Measurements from ENCODE around the gene STAMBPL1.
"Not testable (repeated sequence)": the region's sequence is repeated elsewhere in the genome, so short reads cannot be mapped to it uniquely, and the experiment has no call there.

The STAMBPL1 gene

DNA sequence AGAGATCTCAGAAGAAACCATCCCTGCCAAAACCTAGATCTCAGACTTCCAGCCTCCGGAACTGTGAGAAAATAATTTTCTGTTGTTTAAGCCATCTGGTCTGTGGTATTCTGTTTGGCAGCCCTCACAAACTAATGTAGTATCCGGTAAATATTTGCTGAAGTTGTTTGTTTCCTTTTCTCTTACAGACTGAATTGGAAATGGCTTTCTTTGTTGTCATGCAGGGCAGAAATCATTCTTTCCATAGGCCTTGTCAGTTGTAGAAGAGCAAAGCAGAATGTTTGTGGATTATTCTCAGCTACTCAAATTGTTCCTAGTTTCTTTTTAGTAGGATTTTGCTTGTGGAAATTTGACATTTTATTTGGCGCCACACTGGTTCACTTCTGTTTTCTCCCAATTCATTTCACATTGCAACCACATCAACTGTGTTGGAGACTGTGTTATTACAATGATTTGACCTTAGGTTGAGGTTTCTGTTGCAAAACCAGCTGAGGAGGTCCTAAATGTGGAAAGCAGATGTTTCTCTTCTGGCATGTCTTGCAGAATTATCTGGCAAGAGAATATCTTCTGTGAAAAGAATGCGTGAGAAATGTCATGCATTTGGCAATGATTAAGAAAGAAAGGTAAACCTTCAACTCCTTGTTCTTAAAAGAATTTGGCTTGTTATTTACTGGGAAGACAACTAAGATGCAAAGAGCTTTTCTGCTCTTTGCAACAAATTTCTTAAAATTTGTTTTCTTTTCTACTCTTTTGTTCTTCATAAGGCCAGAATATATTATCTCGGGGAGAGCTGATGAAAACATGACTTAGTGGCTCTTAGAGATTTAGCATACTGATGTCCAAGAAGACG lies 46.7 kb downstream of the STAMBPL1 start:
- no peak for DNase-seq

DNA sequence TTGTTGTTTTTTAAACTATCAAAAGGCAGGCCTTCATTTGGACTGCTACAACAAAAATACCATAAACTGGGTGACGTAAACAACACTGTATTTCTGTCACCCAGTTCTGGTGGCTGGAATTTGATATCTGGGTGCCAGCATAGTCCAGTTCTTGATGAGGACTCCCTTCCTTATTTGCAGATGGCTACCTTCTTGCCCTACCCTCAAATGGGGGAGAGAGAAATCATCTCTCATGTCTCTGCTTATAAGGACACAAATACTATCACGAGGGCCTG lies 47.3 kb downstream of the STAMBPL1 start:
- no peak for DNase-seq

DNA sequence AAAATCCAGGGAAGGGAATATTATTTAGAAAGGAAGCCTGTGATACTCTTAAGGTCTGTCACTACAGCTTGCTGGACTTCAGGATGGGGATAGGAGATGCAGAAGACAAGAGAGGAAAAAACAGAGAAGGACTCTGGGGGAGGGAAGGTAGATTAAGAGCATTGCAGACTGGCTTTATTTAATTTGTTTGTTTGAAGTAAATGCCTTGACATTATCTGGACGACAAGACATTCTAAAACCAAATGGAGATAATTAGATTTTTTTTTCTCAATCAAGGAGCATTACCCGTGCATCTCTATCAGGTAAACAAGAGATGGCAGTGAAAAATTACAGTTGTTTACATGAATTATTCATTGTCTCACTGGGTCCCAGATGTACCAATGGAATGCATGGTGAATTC lies 48.2 kb downstream of the STAMBPL1 start:
- DNase-seq = no peak

DNA sequence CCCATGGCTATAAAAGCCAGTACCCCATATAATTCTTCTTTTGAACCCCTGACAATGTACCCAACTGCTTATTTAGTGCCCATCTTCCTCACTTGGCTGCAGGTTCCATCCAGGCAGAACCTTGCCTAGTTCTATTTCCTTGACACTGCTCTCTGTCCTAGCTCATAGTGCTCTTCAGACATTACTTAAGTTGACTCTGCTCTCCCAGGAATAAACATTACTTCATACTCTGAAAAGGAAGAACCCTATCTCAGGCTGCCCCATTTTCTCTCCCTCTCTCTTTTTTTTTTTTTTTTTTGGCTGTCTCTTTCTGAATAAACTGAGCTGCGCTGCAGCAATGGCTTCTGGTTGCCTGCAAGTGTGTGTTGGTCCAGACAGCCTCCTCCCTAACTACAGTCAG lies 51.5 kb downstream of the STAMBPL1 start:
- no peak for DNase-seq

DNA sequence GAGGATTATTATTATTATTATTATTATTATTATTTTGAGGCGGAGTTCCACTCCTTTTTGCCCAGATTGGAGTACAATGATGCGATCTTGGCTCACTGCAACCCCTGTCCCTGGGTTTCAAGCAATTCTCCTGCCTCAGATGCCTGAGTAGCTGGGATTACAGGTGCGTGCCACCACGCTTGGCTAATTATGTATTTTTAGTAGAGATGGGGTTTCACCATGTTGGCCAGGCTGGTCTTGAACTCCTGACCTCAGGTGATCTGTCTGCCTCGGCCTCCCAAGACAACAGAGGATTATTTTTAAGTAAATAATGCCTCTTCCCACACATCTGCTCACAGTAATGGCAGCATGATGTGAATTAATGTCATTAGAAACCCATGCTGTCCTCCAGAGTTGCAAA lies 52.0 kb downstream of the STAMBPL1 start:
- not testable (repeated sequence) for DNase-seq

DNA sequence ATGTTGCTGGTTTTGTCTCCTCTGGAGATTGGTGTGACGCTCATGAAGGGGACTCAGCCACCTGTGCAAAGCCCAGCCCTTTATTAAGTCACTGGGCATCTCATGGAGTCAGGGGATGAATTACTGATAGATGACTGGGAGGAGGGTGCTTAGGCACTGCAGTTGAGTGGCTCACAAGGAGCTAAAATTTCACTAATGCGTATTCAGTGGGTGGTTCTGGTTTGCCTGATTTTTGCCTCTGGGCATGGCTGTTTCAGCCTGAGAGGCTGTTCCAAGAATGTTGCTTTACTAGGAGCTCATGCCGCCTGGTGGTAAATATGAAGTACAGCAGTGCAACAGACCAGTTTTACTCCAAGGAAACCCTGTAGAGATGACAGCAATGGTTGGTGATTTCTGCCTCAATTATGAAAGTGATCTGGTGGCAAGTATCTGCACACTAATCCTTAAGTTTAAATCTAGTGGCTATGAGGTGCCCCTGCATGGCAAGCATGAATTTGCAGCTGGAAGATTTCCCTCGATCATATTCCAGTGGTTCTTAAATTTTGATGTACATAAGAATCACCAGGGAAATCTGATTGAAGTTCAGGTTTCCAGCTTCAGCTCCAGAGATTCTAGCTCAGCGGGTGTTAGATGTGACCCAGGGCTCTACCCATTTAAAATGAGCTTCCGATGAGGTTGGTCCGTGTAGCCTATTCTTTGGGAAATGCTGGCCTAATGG lies 52.7 kb downstream of the STAMBPL1 start:
- DNase-seq = peak; percentile 51

DNA sequence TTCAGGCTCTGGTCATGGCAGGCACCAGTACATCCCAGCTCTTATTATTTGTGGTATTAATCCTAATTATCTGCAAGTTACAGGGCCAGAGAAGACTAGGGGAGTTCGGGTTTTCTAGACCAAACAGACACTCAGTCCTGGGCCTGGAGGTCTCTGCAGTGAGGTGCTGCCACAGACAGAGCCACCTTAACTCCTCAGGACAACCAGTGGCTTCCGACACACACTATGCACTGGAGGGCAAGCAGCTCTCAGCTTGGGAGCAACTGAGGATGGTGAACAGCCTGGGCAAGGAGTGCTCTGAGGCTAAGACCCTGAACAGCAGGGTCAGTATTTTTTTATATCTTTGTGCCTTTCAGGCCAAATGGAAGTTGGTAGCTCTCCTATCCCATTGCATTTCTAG lies 53.5 kb downstream of the STAMBPL1 start:
- DNase-seq = no peak

DNA sequence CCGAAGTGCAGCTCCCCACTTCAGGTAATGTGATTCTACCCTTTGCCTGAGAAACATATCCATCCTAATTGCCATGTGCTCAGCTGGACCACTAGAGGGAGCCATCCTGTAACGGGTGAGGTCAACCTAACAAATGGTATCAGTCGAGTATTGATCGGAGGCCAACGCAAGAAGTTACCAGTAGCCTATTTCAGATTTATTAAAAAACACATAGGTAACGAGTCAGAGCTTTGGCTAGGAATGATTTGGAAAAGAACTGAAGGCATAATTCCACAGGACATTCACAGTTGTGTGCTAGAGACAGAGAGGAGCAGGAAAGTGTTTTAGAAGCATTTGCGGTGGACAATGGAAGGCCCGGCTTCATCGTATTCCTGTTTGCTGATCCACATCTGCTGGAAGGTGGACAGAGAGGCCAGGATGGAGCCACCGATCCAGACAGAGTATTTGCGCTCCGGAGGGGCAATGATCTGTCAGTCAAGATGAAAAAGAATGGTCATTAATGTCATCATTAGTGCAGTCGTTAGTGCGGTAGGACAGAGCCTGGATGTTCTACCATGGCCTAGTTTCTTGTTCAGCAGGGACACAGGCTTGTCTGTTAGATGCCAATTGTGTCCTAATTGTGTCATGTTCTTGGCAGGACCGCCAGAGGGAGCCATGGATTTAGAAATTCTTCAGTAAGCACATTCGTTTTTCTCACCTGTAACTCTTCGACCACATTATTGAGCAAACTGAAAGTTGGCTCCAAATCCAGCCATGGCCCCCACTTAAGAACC lies 55.0 kb downstream of the STAMBPL1 start:
- DNase-seq = peak; percentile 61

DNA sequence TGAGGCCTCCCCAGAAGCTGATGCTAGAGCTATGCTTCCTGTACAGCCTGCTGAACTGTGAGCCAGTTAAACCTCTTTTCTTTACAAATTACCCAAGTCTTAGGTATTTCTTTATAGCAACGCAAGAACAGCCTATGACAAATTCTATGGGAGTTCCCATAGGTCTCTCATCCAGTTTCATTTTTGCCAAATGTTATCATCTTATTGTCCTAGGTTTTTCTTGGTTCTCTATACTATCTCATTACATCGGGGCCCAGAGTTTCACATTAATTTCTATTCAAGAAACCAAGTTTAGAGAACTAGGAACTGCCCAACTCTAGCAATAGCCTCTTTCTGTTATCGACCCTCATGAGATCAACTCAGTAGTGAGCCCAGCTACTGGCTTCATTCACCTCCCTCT lies 56.6 kb downstream of the STAMBPL1 start:
- no peak for DNase-seq

DNA sequence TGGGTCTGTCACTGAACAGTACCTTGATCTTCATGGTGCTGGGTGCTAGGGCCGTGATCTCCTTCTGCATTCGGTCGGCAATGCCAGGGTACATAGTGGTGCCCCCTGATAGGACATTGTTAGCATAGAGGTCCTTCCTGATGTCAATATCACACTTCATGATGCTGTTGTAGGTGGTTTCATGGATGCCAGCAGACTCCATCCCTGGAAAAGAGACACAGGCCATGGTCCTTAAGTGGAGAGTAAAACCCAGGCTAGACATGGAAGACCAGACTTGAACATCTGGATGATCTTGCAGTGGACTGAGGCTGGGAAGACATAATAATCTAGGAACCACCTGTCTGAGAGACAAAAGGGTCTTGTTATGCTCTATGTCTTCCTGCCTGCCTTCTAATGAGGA lies 58.0 kb downstream of the STAMBPL1 start:
- no peak for DNase-seq

DNA sequence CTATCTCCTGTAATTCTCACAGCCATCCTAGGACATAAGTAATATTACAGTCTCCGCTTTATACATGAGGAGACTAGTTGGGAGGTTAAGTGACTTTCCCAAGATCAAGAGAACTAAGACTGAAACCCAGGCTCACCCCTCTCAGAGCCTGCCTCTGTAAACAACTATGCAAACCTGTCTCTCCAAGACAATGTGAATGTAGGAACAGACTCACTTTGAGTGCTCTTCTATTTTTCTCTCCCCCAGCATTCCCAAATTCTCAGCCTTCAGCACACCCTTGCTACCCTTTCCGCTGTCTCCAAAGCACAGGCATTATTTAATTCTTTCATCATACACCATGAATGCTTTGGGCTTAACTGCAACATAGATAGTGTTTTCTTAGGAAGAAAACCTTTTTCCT lies 58.9 kb downstream of the STAMBPL1 start:
- no peak for DNase-seq

DNA sequence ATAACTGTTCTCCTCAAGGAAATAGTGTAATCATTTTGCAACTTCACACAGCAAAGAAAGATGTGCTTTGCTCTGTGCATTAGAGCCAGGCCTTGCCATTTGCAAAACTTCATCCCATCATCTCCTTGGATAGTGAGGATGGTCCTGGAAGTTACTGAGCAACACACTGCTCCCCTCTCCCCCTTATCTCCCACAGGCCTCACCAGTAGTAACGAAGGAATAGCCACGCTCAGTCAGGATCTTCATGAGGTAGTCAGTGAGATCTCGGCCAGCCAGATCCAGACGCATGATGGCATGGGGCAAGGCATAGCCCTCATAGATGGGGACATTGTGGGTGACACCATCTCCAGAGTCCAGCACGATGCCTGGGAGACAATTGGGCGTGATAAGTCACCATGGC lies 61.0 kb downstream of the STAMBPL1 start:
- no peak for DNase-seq

DNA sequence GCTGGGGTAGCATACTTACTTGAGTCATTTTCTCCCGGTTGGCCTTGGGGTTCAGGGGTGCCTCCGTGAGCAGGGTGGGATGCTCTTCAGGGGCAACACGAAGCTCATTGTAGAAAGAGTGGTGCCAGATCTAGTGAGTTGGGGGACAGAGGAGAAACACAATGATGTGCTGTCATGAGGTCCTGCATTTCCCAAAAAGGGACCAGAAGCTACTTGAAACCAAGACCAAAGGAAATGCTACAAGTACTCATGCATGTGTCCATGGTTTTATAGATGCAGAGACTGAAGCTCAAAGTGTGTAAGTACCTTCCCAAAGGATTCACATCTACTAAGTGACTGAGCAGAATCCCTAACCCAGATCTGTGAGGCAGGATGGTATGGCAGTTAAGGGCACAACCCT lies 63.7 kb downstream of the STAMBPL1 start:
- DNase-seq = no peak

DNA sequence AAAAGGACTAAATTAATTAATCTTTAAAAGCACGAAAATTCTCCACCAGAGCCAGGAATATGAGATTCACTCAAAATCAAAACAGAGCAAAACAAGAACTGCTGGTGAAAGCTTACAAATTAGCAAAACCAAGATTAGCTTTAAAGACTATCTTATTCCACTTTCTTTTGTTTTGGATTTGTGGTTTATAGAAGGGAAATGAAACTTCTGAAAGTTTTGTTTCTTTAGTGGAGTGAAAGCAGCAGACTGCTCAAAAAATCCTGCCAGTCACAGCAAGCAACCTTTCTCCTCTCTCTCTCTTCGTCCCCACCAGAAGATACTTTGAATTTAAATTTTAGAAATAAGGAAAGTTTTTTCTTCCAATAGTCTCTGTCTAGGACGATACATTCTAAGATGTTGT lies 64.8 kb downstream of the STAMBPL1 start:
- no peak for DNase-seq

DNA sequence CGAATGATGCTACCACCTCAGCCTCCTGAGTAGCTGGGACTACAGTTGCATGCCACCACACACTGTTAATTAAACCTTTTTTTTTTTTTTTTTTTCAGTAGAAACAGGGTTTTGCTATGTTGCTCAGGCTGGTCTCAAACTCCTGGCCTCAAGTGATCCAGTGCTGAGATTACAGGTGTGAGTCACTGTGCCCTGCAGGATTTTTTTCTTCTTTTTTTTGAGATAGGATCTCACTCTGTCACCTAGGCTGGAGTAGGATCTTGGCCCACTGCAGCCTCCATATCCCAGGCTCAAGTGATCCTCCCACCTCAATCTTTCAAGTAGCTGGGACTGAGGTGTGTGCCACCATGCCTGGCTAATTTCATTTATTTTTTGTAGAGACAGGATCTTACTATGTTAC lies 66.2 kb downstream of the STAMBPL1 start:
- DNase-seq = no peak

DNA sequence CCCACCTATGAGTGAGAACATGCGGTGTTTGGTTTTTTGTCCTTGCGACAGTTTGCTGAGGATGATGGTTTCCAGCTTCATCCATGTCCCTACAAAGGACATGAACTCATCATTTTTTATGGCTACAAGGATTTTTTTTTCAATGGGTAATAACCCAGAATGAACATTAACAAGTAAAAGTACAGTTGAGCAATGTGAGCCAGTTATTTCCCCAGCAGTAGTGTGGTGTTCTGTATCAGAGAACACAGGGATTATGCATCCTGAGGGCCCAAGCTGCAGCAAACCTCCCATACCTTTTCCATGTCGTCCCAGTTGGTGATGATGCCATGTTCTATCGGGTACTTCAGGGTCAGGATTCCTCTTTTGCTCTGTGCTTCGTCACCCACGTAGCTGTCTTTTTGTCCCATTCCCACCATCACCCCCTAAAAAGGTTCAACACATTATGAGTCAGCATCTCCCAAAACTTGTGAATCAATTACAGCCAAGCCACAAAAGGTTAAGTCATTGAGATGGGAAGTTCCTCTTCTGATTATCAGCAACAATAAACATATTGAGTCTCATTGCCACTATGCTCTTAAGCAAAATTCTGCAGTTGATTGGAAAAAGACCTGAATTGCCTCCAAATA lies 67.0 kb downstream of the STAMBPL1 start:
- no peak for DNase-seq

DNA sequence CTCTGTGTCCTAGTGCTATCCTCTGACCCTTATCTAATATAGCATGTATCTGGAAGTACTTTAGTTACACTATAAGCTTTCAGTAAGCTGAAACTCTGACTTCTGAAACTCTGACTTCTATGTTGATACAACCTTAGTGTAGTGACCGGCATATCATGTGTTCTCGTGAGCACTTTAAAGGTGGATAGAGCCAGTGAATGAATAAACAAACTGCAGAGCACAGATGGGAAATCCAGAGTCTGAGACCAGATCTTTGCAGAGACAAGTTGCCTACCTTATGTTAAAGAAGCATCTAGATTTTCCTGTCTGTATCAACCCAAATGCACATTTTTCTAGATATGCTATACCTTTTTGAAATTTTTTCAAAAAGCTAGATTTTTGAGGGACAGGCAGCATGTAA lies 69.0 kb downstream of the STAMBPL1 start:
- DNase-seq = no peak

DNA sequence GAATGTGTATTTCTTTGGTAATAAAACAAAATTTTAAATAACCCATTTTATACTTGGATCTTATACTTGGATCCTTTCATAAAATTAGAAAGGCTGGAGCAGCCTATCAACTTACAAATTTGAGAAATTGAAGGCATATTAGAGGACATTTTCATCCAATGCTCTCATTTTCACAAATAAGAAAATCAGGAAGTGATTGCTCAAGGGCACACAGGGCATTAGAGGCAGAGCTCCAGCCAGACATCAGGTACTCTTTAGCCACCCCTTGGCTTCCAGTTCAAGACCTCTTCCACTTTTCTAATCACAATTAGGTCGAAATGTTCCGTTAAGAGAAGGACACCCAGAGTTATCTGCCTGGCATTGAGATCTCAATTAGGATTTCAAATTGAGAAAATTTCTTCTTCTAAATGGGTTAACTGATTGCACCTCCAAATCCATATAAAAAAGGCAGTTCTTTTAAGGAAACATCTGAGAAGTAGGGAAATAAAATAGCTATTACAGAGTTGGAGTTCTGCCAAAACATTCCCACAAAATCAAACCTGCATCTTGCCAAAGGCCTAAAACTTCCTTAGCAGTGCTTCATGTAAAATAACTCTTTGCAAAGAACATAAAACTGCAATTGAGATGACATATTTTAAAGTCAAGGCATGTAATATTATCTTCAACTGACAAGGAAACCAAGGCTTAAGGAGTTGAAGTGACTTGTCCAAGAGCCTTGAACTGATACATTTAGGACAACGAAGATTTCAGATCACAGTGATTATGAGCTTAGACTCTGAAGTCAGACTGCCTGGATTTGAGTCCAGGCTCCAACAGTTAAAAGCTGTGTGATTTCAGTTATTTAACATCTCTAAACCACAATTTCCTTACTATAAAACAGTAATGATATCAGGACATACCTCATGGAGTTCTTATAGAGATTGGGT lies 70.1 kb downstream of the STAMBPL1 start:
- no peak for DNase-seq

DNA sequence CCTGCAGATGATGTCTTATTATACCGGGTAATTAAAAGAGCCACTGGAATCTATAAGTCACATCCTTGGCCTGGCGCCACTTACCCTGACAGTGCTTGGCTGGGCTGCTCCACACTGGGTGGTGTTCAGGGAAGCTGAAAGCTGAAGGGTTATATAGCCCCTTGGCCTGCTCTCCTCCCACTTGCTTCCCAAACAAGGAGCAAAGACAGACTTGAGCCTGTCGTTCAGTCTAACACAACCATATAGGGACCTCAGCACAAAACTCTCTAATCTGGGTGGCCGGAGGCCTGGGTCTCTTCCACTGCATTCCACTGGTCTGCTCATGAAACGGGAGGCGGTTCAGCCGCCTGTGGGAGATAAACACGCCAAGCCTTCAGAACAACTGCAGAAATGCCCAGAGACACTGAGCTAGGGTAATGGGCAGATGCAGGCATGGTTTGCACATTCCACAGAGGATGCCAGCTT lies 72.6 kb downstream of the STAMBPL1 start, which contains the start of gene ACTA2:
ACTA2 (minus strand) TSS at position 127 of the 465 bp plus-strand sequence. CDS start 3,843 bp downstream, outside the sequence.
- DNase-seq = no peak

DNA sequence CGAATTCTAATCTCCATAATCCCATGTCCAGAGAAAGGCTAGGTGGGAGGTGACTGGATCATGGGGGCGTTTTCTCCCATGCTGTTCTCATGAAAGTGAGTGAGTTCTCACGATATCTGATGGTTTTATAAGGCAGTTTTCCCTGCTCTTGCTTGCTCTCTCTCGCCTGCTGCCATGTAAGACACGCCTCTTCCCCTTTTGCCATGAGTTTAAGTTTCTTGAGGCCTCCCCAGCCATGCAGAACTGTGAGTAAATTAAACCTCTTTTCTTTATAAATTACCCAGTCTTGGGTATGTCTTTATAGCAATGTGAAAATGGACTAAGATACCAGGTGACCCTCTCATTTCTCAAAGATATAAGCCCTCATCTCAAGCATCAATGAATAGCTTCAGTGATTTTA lies 73.6 kb downstream of the STAMBPL1 start:
- no peak for DNase-seq

DNA sequence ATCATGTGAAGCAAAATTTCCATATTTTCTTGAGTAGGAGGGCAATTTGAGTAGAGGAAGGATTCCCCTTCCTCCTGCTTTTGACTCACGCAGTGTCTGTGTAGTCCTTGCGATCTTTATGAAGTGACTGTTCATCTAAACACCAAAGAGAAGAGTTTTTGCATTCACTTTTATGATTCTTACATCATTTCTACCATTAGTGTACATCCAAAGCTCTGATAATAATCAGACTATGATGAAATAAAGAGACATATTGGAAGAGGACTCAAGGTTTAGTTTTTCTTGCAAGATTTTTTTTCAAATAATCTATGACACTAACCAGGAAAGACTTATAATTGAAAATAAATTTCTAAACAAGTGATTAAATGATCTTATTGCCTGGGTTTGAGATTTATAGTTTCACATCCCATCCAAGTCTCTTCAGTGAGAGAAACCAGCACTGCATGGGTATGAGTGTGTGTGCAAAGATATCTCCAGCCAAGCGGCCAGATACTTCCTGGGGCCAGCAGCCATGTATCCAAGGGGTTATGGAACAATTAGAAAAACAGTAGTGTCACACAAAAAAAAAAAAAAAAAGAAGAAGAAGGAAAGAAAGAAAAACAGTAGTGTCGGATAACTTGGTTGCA lies 74.5 kb downstream of the STAMBPL1 start:
- no peak for DNase-seq

DNA sequence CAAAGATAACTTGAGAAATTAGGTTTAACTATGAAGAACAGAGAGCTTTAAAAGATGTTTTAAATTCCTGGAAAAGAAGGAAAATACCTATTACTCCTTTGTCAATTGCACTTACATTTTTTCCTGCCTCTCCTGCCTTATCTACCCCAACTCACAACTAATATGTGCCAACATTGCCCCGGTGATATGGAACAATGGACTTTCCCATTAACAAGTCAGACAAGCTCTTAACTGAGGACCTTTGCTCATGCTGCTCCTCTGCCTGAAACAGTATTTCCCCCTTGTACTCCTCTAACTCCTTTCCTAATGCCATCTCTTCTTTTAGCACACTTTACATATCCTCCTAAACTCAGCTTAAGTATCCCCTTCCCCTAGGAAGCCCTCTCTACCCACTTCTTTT lies 77.3 kb downstream of the STAMBPL1 start:
- no peak for DNase-seq

Measured in COR-L47 (cell line).